Activated CD4-positive, alpha-beta T cell treated with anti-CD3 and anti-CD28 coated beads, Interleukin-2, amount 50 U/mL, for 1 hour (primary cell): ENCODE measurements around the gene LAMC3.
"Not testable (repeated sequence)": the region's sequence is repeated elsewhere in the genome, so short reads cannot be mapped to it uniquely, and the experiment has no call there.

ENCODE experiments used
- DNase-seq: peaks from one replicate; pipeline ENCODE4 v3.0.0-alpha.2; 2020

Gene LAMC3

GRCh38 chr9:131103024-131103423, 94.0 kb downstream of the LAMC3 start:
- no peak for DNase-seq

DNA sequence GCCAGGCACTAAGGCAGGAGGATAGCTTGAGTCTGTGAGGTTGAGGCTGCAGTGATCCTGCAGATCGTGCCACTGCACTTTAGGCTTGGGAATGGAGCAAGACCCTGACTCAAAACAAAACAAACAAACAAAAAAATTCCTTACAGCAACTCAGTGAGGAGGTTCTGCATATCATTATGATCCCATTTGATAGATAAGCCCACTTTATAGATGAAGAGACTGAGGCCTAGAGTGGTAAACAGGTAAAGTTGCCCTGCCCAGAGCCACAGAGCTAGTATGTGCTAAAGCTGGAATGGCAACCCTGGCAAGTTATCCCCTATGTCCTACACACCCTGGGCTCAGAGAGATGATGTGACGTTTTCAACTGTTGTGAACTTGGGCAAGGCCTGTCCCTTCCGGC, 94.6 kb downstream of the LAMC3 start:
- DNase-seq: no peak

GRCh38 chr9:131104016-131104740, 95.2 kb downstream of the LAMC3 start:
- no peak for DNase-seq

DNA sequence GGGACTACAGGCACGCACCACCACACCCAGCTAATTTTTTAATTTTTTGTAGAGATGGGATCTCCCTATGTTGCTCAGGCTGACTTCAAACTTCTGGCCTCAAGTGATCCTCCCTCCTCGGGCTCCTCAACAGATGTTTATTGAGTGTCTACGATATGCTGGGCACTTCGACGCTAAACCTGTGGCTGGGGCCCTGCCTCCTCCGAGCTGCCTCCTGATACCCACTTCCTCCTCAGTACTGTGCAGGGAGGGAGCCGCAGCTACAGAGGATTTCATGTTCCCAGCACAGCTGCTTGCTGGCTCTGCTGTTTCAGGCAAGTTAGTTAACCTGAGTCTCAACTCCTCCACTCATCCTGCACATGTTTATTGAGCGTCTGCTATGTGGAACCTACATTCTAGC, 97.0 kb downstream of the LAMC3 start:
- no peak for DNase-seq

GRCh38 chr9:131107760-131108159, 98.8 kb downstream of the LAMC3 start:
- no peak for DNase-seq

GRCh38 chr9:131111186-131111853, 102.3 kb downstream of the LAMC3 start:
- DNase-seq: no peak

DNA sequence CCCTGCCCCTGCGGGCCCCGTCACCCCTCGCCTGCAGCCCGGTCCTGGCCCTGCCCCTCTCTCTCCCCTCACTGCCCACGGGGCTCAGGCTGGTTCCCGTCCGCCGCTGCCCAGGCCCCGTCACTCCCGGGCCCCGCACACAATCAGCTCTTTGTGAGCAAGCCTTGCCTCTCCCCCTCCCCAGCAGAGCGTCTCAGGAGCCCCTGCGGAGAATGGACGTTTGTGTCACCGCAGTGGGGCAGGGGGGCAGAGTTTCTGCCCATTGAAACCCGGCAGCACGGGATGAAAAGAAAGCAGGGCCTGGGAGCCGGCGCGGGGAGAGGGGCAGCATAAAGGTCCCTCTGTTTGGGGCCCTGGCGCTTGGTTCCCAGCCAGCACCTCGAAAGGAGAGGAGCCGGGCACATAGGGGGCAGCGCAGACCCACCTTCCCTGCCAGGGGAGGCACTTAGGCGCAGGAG, 102.9 kb downstream of the LAMC3 start:
- no peak for DNase-seq

GRCh38 chr9:131112374-131113154, 103.6 kb downstream of the LAMC3 start:
- no peak for DNase-seq

GRCh38 chr9:131113655-131114054, 104.7 kb downstream of the LAMC3 start:
- DNase-seq: no peak

DNA sequence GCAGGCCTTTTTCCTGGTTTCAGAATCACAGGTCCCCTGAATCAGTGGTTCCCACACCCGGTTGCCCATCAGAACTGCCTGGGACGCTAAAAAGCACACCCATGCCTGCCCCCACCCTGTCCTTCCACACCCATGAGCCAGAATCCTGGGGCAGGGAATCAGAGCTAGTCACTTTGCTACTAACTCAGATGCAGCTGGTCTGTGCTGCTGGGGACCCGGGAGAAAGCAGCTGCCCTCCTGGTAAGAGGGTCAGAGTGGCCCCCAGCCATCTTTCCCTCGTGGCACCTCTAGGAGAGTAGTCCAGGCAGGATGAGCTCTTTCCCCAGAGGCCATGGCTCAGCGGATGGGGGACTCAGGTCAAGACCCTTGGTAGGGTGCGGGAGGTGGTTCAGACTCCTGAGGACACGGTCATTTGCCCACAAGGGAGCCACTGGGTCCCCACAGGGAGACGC, 105.1 kb downstream of the LAMC3 start:
- DNase-seq: no peak

DNA sequence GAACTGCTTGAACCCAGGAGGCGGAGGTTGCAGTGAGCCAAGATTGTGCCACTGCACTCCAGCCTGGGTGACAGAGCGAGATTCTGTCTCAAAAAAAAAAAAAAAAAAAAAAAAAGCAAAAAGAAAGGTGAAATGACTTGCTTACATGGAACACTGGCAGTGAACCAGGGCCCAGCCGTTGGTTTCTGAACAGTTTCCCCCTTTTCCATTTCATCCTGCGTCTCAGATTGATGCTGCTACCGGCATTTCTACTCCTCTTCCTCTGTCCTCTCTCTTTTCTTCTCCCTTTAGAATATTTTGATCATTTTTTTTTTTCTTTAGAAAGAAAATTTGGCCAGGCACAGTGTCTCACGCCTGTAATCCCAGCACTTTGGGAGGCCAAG, 106.4 kb downstream of the LAMC3 start:
- not testable (repeated sequence) for DNase-seq

DNA sequence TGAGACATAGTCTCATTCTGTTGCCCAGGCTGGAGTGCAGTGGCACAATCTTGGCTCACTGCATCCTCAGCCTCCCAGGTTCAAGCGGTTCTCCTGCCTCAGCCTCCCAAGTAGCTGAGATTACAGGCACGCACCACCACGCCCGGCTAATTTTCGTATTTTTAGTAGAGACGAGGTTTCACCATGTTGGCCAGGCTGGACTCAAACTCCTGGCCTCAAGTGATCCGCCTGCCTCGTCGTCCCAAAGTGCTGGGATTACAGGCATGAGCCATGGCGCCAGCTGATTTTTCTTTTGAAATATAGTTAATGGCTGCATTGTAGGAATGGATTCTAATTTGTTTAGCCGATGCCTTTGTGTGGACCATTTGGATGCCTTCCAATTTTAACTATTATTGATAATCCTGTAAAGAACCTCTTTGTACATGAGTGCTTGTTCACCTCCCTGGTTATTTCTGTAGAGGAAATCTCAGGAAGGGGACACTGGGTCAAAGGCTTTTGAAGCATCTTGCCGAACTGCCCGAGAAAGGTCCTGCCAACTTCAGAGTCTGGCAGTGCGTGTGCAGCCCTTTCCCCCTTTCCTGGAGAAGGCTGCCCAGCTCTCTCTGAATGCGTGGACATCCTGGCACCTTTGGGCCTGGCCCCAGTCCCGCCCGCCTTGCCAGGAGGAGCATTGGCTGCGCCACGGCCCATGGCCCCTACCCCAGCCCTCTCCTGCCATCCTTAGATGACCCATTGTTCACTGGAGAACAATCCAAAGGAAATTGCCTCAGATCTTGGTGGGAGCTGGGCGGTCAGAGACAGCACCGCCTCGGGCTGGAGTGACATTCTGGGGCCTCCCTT, 107.5 kb downstream of the LAMC3 start:
- no peak for DNase-seq

DNA sequence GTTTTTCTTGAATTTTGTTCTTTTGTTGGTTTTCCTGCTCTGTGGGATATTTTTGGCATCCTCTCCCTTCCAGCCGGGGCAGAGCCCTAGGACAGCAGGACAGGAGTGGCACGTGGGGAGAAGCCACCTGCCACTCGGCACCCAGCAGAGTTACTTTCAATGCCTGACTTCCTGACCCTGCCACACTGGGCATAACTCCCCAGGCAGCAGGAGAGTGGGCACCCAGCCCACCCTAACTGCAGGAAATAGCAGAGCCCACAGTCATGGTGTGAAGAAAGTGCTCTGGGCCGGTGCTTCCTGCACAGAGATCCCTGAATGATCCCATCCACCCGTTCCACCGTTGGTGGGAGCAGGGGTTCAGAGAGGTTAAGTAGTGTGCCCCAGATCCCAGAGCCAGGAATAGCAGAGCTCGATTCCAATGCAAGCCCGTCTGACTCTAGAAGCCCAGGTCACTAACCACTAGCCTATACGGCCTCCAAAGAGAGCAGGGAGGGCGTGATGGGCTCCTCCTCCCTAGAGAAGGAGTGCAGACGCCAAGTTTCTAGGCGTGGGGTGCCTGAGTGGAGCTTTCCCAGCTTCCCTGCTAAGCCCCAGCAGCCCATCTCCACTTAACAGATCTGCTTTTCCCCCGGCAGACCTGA, 108.3 kb downstream of the LAMC3 start:
- no peak for DNase-seq

- DNase-seq: no peak
Measured at GRCh38 chr9:131117762-131118145, 108.8 kb downstream of the LAMC3 start.

GRCh38 chr9:131119600-131119999, 110.6 kb downstream of the LAMC3 start:
- no peak for DNase-seq

DNA sequence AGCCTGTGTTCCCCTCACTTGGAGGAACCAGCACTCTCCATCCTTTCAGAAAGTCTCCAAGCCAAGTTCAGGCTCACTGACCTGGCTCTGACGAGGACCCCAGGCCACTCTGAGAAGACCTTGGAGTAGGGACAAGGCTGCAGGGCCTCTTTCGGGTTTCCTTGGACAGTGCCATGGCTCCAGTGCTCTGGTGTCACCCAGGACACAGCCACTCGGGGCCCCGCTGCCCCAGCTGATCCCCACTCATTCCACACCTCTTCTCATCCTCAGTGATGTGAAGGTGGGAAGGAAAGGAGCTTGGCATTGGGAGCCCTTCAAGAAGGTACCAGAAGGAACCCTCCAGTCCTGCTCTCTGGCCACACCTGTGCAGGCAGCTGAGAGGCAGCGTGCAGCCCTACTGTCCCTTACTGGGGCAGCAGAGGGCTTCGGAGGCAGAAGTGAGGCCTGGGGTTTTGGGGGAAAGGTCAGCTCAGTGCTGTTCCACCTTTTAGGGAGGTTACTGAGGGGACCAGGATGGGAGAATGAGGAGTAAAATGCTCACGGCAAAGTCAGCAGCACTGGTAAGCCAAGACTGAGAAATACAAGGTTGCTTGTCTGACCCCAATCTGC, 111.8 kb downstream of the LAMC3 start:
- DNase-seq: no peak

DNA sequence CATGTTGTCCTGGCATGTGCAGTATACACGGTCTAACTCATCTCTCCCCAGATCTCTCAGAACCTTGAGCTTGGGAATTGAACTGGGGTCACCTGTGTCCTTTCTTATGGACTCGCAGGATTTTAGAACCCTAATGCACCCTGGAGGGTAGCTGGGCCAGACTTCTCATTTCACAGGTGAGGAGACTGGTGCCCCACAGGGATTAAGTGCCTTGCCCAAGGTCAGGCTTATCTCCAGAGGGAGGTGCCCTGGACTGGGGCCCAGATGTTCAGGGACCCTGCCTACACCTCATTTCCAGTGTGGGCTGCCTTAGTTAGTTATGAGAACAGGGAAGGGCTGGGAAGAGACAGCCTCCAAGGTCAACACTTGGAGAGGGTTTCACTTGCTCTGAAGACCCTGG, 112.4 kb downstream of the LAMC3 start:
- DNase-seq: no peak

DNA sequence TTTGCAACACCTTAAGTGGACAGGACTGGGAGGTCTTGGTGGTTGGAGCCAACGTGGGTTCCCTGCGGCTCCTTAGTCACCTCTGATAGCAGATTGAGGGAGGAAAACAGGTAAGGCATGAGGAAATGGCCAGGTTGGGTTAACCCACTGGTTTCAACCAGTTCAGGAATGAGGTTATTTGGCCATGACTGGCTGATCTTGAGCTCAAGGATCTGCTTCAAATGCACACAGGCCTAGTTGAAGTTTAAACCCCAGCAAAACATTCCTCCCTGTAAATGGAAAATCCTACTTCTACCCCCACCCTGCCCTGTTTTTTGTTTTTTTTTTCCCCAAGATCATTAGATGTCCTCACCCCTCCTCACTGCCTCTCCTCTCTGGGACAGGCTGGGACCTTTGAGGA, 113.2 kb downstream of the LAMC3 start:
- no peak for DNase-seq

DNA sequence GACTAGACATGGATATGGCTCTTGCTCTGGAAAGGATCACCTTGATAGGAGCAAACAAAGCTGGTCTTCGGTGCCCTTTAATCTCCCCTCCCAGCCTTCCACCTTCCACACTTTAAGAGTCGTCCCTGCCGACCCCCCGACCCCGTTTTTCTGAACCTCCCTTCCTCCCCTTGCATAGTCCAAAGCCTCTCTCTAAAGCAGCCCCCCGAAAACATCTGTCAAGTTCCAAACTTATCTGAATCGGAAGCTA, 116.0 kb downstream of the LAMC3 start:
- DNase-seq: no peak

DNA sequence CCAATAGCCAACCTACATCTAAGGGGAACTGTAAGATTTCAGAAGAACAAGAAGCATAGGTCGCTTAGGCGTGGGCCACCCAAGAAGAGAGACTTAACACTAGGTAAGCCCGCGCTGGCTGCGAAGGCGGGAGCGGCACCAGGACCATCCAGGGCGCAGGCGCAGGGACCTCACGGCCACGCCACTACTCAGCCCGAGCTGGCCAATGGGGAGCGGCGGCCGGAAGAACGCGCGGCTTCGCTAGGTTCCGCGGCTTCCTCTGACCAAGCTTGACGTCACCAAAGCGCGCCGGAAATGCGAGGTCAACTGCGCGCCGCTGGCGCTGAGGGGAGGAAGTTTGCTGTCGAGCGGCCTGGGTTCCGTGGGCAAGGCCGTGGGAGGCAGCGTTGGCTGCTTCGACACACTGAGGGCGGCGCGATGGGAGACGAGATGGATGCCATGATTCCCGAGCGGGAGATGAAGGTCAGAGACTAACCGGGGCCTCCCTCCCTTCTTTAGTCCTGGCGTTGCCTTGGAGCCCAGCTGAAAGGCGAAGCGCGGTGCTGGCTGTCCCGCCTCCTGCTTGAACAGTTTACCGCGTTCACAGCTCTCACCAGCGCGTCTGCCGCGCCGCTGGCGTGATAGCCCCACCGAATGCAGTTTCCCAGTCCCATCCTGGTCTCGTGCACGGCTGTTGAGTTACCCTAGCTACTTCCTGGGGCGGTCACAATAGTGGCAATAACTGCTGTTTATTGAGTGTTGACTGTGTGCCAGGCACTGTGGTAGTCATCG, 116.5 kb downstream of the LAMC3 start, which contains the start of gene NUP214:
Gene NUP214, plus strand, starts transcription at position 299 of the 771 bp plus-strand sequence. Its CDS starts 119 bp downstream, at position 418.
- DNase-seq: peak; percentile 100

DNA sequence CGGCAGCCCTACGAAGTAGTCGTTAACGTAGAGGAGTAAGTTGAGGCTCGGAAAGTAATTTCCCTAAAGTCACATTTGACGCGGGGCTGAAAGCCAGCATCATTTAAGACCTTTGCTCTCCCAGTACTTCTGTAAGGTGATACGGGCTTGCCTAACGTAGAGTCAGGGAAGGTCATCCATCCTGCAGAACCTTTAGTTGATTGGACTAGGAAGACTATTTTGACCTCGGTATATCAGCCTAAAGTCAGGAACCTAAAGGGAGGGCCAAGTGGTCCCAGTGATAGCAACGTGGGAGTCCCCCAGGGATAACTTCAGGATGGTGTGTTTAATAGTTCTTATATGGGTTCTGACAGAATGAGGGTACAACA, 117.1 kb downstream of the LAMC3 start:
- DNase-seq: no peak
